HG03520 (cell line): ENCODE data around the gene OR52I2.

Experiments used
- ATAC-seq: cut with Tn5 transposase; IDR thresholded peaks from one replicate; pipeline ENCODE4 v1.9.1; 2021; ENCODE audit warnings: mild to moderate bottlenecking, moderate library complexity; ENCODE audit not compliant: unreplicated experiment

OR52I2 gene

GRCh38 chr11:4607781-4608666 is 26.5 kb downstream of the OR52I2 start, which contains the start of gene TRIM68:
TRIM68 (minus strand) TSS chr11:4608231; CDS start chr11:4605504, 2,727 bp downstream.
- peak; percentile 100 for ATAC-seq

- ATAC-seq, result no peak
These were observed 28.9 kb downstream of the OR52I2 start for GRCh38 chr11:4610258-4610935.

GRCh38 chr11:4611986-4612385 is 30.4 kb downstream of the OR52I2 start:
- no peak for ATAC-seq

DNA sequence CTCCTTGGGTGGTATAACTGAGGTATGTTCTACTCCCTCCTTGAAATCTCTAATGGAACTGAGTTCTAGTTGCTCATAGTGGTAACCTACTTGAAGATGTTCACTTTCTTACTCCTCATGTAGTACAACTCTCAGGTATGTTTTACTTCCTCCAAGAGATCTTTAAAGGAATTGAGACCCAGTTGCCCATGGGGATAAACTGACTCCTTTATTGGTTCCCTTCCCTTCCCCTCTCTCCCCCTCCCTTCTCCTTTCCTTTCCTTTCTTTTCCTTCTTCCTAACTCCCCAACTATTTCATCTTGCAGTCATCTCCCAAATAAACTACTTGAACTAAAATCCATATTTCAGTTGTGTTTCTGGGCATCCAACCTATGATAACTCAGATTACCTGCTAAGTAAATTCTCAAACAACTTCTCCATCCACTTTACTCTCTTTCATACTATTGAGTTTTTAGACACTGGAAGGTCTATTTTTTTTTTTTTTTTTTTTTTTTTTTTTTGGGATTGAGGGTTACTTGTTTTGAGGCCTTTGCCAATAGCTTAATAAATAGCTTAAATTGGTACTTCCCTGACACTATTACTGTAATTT is 34.4 kb downstream of the OR52I2 start:
- ATAC-seq, result no peak

GRCh38 chr11:4619514-4619913 is 38.0 kb downstream of the OR52I2 start:
- no peak for ATAC-seq

DNA sequence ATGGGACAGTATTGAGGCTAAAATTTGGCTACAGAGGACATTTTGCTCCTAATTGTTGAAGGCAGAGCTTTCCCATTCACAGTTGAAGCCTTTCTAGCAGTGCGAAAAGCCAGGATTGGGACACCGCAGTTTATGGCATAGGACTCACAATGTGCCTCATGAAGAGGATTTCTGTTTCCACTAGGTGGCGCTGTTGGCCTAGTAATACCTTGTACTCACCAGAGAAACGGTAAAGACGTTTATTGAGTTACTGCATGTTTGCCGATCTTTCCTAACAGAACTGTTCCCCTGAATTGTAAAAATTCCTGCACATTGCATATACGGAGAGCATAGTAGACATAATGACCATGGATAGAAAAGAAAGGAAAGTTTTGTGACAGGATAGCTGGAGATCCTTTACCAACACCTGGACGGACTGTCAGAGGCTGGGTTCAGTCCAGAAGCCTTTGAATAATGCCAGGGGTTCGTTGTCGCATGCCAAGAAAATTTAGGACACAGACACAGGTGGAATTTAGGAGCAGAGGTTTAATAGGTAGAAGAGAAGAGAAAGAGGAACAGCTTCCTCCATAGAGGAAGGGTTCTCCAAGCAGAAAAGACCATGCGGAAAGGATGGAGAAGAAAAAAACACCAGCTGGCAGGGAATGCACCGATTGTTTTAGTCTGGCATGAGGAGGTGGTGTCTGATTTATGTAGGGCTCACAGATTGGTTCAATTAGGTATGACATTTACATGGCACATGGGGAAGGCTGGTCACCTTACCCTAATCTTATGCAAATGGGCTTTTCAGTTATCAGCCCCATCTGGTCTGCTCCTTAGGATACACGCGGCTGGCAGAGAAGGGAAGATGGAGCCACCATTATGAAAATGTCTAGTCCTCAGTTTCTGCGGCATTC is 44.9 kb downstream of the OR52I2 start:
- peak; percentile 77 for ATAC-seq

GRCh38 chr11:4636136-4636535 is 54.6 kb downstream of the OR52I2 start:
- no peak for ATAC-seq

DNA sequence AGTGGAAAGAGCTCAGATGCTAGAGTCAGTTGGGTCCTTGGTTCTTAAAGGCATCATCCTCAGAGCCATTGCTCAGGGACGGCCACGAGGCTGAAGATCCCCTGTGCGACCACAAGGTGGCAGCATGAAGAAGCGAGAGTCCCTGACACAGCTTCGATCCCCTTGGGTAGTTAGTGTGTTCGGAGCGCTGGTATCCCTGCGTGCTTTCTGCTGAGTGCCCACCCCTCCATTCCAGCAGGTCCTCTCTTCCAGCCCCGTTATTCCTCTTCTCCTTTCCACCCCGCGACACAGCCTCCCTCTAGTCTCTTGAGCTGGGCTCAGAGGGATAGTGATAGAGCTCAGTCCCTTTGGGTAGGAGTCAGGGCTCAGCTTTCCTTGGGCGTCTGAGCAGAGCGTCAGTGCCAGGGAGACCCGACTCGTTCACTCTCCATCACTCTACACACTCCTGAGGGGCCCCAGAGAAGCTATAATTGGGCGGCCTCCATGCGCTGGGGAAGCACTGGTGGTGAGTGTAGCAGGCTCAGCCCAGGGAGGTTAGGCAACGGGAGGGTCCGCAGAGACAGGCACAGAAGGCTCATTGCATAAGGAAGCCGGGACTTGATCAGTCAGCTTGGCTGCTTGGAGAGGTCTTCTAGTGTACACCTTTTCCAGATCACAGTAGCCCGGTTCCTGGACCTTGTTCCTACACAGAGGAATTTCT is 55.6 kb downstream of the OR52I2 start, which contains the start of gene OR51D1:
Gene OR51D1, plus strand, starts transcription at position 516 of the 700 bp plus-strand sequence. CDS start 2,314 bp downstream, outside the sequence.
- ATAC-seq, result peak; percentile 97

GRCh38 chr11:4637662-4638047 is 56.1 kb downstream of the OR52I2 start:
- no peak for ATAC-seq

DNA sequence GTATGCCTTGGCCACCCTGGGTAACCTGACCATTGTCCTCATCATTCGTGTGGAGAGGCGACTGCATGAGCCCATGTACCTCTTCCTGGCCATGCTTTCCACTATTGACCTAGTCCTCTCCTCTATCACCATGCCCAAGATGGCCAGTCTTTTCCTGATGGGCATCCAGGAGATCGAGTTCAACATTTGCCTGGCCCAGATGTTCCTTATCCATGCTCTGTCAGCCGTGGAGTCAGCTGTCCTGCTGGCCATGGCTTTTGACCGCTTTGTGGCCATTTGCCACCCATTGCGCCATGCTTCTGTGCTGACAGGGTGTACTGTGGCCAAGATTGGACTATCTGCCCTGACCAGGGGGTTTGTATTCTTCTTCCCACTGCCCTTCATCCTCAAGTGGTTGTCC is 58.4 kb downstream of the OR52I2 start:
- ATAC-seq, result no peak

GRCh38 chr11:4641501-4641900 is 60.0 kb downstream of the OR52I2 start:
- ATAC-seq, result no peak

- no peak for ATAC-seq
These were observed 60.5 kb downstream of the OR52I2 start for GRCh38 chr11:4642043-4642442.
